Duodenal mucosa (tissue), 2 donors: Measurements from ENCODE around the gene KRT86.
A peak's percentile ranks its signal among the peaks of the same experiment; 100 is the strongest.
"Not testable (repeated sequence)": the region's sequence is repeated elsewhere in the genome, so short reads cannot be mapped to it uniquely, and the experiment has no call there.

Source experiments
- H3K27ac ChIP-seq: one replicate; pipeline ENCODE4 v1.7.0; 2013; ENCODE audit warnings: low read depth, low read length
- H3K27me3 ChIP-seq, 2 donors: one replicate each; pipeline ENCODE4 v1.7.0; 2013; ENCODE audit warnings: low read length in 2 of 2, control low read depth in 1 of 2; ENCODE audit not compliant: insufficient read depth in 2 of 2, control insufficient read depth in 1 of 2
- H3K36me3 ChIP-seq, 2 donors: one replicate each; pipeline ENCODE4 v1.7.0; 2013; ENCODE audit warnings: low read length in 2 of 2, control low read depth in 1 of 2; ENCODE audit not compliant: insufficient read depth in 2 of 2, control insufficient read depth in 1 of 2
- H3K4me1 ChIP-seq, 2 donors: one replicate each; pipeline ENCODE4 v1.7.0; 2013; ENCODE audit warnings: low read length in 2 of 2, control low read depth in 1 of 2; ENCODE audit not compliant: insufficient read depth in 2 of 2, control insufficient read depth in 1 of 2
- H3K4me3 ChIP-seq, 2 donors: one replicate each; pipeline ENCODE4 v1.7.0; 2013; ENCODE audit warnings: low read length in 2 of 2, low read depth in 1 of 2
- H3K9ac ChIP-seq, 2 donors: one replicate each; pipeline ENCODE4 v1.7.0; 2013; ENCODE audit warnings: low read length in 2 of 2, low read depth in 1 of 2
- H3K9me3 ChIP-seq, 2 donors: one replicate each; pipeline ENCODE4 v1.7.0; 2013; ENCODE audit warnings: low read length in 2 of 2, control low read depth in 1 of 2; ENCODE audit not compliant: control insufficient read depth in 1 of 2

Gene KRT86

GRCh38 chr12:52308806-52309425 is 34.5 kb downstream of the KRT86 start:
- Histone ChIP-seq H3K9me3 (no peaks in the 10 kb centered on the region), H3K27me3 (peaks cover 19 to 41% of the 10 kb centered on the region in 2 donors), H3K4me1 (peaks cover 3 to 5% of the 10 kb centered on the region in 2 donors), H3K4me3 (peak overlapping the region; percentile 55 to 61), H3K9ac (no peak overlapping the region), H3K27ac (no peak overlapping the region), H3K36me3 (no peaks in the 10 kb centered on the region)

DNA sequence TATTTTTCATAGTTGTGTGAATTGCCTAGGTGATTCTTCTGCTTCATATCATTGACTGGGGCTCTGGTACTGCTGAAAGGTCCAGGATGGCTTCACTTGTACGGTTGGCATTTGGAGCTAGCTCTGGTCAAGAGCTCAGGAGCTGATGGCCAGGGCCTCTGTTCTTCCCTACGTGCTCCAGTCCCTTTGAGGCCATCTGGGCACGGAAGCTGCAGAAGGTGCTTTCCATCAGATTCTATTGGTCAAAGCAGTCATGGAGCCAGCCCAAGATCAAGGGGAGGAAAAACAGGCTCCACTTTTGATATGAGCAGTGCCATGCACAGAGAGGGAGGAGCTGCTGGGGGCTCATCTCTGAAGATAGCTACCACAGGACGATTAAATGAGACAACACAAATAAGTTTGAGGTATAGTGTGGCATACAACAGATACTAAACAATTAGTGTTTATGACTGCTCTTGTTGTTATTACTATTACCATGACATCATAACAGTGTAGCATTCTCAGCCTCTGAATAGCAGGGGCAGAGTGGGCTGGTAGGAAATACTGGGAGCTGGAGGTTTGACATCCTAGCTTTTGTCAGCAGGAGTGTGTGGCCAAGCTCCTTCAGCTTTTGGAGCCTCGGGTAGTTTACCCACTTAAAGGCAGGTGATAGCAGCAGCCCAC is 36.3 kb downstream of the KRT86 start:
- Histone ChIP-seq H3K4me1 (peaks cover 3 to 5% of the 10 kb centered on the region in 2 donors), H3K36me3 (no peaks in the 10 kb centered on the region), H3K27me3 (peaks cover 19 to 41% of the 10 kb centered on the region in 2 donors), H3K27ac (no peak overlapping the region), H3K9me3 (no peaks in the 10 kb centered on the region), H3K4me3 (no peak overlapping the region), H3K9ac (no peak overlapping the region)

- Histone ChIP-seq H3K4me3 (no peak overlapping the region), H3K27me3 (peaks cover 19 to 41% of the 10 kb centered on the region in 2 donors), H3K27ac (no peak overlapping the region), H3K9ac (no peak overlapping the region), H3K9me3 (no peaks in the 10 kb centered on the region), H3K36me3 (no peaks in the 10 kb centered on the region), H3K4me1 (peaks cover 3 to 5% of the 10 kb centered on the region in 2 donors)
Observed at GRCh38 chr12:52311285-52311648, 36.8 kb downstream of the KRT86 start.

DNA sequence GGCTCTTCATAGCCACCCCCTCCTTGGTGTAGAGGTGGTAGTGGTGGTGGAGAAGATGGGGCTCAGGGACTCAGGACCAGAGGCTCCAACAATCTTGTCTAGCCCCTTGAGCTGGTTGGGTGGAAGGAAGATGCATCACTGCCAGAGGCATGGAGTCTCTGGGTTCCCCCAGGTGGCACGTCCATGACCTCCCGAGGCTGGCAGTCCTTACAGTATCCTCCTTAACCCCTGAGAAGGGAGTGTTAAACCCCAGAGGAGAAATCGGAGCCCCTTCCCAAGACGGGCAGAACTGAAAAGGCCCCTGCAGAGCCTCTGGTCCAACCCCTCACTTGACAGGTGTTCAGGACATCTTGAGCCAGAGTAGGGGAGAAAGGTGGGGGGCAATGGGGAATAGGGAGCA is 37.6 kb downstream of the KRT86 start:
- peaks cover 3 to 5% of the 10 kb centered on the region in 2 donors for H3K4me1 ChIP-seq
- no peak overlapping the region for H3K4me3 ChIP-seq
- H3K9me3 ChIP-seq = no peaks in the 10 kb centered on the region
- peaks cover 15 to 35% of the 10 kb centered on the region in 2 donors for H3K27me3 ChIP-seq
- H3K36me3 ChIP-seq = no peaks in the 10 kb centered on the region
- no peak overlapping the region for H3K9ac ChIP-seq
- H3K27ac ChIP-seq = no peak overlapping the region

DNA sequence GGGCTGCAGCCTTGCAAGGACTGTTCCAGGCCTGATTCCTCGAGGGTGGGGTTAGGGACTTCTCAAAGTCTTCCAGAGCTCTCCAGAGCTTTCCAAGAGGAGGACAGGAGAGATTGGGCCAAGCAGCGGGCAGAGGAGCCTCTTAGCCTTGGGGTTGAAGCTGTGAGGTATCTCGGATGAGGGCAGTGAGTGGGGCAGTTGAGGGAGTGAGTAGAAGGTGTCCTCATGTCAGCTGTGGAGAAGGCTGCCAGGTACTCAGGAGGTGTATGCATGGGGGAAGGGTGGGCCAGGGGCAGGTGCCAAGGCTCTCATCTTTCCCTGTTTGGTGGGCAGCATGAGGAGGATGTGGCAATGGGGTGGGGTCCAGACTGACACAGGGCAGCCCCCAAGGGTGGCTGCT is 39.0 kb downstream of the KRT86 start:
- Histone ChIP-seq H3K9ac (no peak overlapping the region), H3K9me3 (no peaks in the 10 kb centered on the region), H3K4me3 (no peak overlapping the region), H3K27me3 (peaks cover 6 to 29% of the 10 kb centered on the region in 2 donors), H3K36me3 (no peaks in the 10 kb centered on the region), H3K4me1 (no peaks in the 10 kb centered on the region), H3K27ac (no peak overlapping the region)

DNA sequence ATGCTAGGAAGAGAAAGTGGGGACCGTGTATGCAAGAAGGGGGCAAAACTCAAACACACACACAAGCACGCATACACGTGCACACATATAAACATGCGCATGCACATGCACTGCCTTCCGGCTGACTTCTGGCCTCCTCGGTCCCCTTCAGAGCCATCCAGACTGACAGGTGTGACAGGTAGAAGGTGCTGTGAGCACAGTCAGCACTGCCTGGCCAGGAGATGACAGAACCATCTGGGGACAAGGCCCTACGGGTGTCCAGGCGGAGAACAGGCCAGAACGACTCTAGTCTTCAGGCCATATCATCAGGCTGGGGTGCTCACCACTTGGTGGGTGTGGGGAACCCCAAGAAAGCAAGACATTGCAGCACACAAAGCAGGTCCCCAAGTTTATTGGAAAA is 39.5 kb downstream of the KRT86 start:
- Histone ChIP-seq H3K9ac (no peak overlapping the region), H3K9me3 (no peaks in the 10 kb centered on the region), H3K27me3 (peaks cover 6 to 26% of the 10 kb centered on the region in 2 donors), H3K27ac (no peak overlapping the region), H3K4me3 (no peak overlapping the region), H3K4me1 (no peaks in the 10 kb centered on the region), H3K36me3 (no peaks in the 10 kb centered on the region)

DNA sequence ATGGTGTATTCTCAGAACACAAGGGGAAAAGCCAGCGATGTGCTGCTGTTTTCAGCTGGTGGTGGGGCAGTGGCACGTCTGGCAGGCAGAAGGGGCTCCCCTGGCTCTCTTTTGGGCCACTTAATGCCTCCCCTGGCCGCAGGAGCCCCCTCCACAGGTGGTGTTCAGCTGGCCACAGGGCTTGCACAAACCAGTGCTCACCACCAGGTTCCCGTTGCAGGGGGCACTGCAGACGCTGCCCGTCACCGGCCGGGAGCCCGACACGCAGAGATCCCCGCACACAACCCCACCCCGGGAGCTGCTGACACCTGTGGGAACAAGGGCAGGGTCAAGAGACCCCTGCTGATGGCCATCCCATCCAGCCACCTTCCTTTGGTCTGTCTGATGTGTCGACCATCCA is 40.1 kb downstream of the KRT86 start:
- Histone ChIP-seq H3K9ac (no peak overlapping the region), H3K36me3 (no peaks in the 10 kb centered on the region), H3K27me3 (peaks cover 6 to 20% of the 10 kb centered on the region in 2 donors)

DNA sequence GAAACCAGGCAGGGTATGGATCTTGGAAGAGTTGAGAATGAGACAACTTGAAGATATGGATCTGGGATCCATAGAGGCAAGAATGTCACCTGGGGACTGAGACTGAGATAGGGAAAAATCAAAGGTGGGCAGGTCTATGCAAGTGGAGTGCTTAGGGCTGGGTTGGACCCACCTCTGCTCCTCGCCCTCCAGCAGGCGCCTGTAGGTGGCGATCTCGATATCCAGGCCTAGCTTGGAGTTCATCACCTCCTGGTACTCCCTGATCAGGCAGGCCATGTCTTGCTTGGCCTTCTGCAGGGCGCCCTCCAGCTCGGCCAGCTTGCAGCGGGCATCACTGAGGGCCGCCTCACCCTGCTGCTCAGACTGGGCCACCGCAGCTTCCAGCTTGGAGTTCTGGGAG is 41.3 kb downstream of the KRT86 start:
- not testable (repeated sequence) for H3K36me3 ChIP-seq, H3K9me3 ChIP-seq, H3K4me3 ChIP-seq, H3K4me1 ChIP-seq, H3K27ac ChIP-seq, H3K9ac ChIP-seq
- H3K27me3 ChIP-seq = peaks cover 10 to 18% of the 10 kb centered on the region in 2 donors

More for the DNA sequence above, 40.1 kb downstream of the KRT86 start:
- Histone ChIP-seq H3K4me1 (no peaks in the 10 kb centered on the region), H3K9me3 (no peaks in the 10 kb centered on the region), H3K27ac (no peak overlapping the region), H3K4me3 (no peak overlapping the region)

GRCh38 chr12:52316290-52316689 is 41.8 kb downstream of the KRT86 start:
- H3K27ac ChIP-seq = no peak overlapping the region
- no peak overlapping the region for H3K4me3 ChIP-seq
- H3K4me1 ChIP-seq = no peaks in the 10 kb centered on the region
- H3K9ac ChIP-seq = no peak overlapping the region
- no peaks in the 10 kb centered on the region for H3K36me3 ChIP-seq
- H3K9me3 ChIP-seq = no peaks in the 10 kb centered on the region
- H3K27me3 ChIP-seq = peaks cover 9 to 18% of the 10 kb centered on the region in 2 donors

DNA sequence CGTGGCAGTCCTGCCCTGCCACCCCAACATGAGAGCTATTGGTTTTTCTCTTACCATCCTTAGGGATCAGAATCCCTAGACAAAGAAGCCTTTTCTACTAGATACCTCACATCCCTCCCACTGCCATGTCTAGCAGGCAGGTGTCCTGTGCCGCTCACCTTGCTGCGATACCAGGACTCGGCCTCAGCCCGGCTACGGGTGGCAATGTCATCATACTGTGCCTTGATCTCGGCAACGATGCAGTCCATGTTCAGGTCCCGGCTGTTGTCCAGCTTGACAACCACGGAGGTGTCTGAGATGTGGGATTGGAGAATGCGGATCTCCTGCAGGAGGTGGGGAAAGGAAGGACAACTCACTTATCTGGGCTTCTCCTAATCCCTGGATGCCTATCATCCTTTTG is 42.3 kb downstream of the KRT86 start:
- H3K4me1 ChIP-seq = no peaks in the 10 kb centered on the region
- H3K36me3 ChIP-seq = no peaks in the 10 kb centered on the region
- H3K27me3 ChIP-seq = peaks cover 7 to 14% of the 10 kb centered on the region in 2 donors
- no peaks in the 10 kb centered on the region for H3K9me3 ChIP-seq
- no peak overlapping the region for H3K4me3 ChIP-seq
- H3K27ac ChIP-seq = no peak overlapping the region
- H3K9ac ChIP-seq = no peak overlapping the region
